Stimulated activated CD8-positive, alpha-beta memory T cell treated with anti-CD3 and anti-CD28 coated beads, Interleukin-12 subunit alpha, Interleukin-12 subunit beta, amount 100 ng/mL, for 24 hours (primary cell): ENCODE data around the gene GPT2.

ENCODE experiments used
- DNase-seq: peaks from one replicate; pipeline ENCODE4 v3.0.0-alpha.2; 2020; ENCODE audit errors: extremely low read depth

The GPT2 gene

DNA sequence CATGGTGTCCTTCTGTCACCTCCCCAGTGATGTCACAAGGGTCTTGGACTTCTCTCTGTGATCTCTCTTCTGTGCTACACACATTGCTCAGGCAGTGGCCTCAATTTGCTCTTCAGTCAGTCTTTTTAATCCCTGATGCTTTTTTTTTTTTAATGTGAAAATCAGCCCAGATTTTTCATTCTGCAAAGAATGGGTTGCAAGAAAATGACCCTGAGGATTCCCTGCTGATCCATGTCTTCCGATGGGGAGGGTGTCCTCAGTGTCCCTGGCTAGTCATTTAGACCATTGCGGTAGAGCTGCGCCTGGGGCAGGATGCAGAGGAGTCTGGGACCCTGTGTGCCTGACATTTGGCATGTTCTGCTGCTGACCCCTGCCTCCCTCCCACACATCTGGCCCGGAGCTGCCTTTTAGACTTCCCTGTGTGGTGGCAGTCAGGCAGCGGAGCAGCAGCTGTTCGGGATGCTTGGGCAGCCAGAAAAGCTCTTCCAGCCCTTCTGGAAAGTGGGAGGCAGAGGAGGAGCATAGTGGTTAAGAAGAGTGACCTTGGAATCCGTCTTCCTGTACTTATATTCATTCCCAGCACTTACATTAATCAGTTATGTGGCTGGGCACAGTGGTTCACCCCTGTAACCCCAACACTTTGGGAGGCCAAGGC is 12.3 kb downstream of the GPT2 start:
- no peak for DNase-seq

- no peak for DNase-seq
Measured at GRCh38 chr16:46897471-46897870, 13.3 kb downstream of the GPT2 start.

DNA sequence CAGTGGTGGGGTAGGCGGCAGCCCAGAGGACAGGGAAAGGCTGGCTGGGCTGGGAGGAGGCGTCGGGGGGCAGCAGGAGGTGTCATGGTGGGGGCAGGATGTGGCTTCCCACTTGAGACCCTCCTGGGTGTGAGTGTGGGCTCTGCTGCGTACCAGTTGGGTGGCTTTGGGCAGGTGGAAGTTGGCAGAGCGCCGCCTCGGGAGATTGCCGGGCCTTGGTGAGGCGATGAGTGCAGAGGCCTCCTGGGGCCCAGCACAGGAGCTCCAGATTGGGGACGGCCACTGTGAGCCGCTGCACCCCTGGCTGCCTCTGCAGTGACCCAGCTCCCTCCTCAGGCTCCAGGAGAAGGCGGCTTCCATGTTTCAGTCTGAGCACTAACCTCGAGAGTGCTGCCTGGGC is 13.8 kb downstream of the GPT2 start:
- DNase-seq, result no peak

- no peak for DNase-seq
Measured at GRCh38 chr16:46899443-46900143, 15.4 kb downstream of the GPT2 start.

DNA sequence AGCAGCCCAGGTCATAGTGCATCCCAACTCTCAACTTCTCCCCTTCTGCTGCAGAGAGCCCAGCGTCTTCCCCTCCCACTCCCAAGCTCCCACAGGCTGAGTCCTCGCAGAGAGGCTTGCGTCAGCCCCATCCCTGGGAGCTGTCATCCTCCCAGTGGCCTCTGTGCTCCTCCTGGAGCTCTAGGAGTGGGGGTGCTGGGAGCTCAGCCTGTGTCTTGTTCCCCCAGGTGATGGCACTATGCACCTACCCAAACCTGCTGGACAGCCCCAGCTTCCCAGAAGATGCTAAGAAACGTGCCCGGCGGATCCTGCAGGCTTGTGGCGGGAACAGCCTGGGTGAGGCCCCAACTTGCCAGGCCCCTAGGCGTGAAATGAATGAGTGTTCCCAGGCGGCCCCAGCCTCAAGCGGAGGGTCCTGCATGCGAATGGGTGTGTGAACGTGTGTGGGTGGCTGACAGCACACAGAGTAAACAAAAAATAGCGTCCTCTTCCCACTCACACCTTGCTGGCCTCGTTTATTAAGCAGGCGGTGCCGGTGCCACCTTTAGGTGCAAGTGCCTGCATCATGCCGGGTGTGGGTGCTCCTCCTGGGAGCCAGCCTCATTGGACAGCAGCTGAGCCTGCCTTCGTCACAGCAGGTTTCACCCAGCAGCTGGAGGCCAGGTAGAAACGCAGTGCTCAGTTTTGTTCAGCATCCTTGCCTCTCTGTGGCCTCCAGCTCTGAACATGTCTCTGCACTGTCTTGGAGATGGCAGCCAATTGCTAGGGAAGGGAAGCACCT is 16.5 kb downstream of the GPT2 start:
- no peak for DNase-seq

- no peak for DNase-seq
Measured at GRCh38 chr16:46901709-46902108, 17.5 kb downstream of the GPT2 start.

DNA sequence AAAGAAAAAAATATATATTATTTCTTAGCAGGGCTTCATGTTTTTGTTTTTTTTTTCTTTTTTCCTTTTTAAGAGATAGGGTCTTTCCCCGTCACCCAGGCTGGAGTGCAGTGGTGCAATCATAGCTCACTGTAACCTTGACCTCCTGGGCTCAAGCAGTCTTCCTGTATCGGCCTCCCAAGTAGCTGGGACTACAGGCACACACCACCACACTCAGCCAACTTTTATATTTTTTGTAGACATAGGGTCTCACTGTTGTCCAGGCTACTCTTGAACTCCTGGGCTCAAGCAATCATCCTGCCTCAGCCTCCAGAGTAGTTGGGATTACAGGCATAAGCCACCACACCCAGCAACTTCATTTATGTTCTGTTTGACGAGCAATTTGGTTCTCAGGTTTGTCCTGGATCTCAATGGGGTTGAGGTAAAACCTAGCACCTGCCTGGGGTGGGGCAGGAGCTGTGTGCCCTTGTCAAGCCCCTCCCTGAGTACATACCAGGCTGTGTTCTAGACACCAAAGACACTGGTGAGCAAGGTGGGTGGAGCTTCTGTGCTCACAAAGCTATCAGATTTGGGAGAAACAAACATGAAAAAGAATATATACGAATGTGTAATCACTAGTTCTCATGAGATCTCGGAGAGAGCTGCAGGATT is 19.2 kb downstream of the GPT2 start:
- no peak for DNase-seq

DNA sequence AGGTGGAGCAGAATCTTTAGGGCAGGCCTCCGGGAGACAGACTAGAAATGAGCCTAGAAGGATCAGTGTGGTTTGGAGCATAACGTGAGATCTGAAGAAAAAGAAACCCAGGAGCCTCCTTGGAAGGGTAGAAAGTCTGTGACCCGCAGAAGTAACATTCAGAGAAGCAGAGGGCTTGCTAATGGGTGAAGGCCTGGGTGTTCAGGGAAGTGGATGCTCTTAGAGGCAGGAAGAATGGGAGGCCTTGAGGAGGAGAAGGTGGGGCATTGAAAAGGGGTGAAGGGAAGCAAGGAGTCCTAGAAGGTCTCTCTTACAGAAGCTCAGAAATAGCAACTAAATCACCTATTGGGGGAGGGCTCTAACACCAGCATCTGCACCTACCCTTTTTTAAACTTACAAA is 20.3 kb downstream of the GPT2 start:
- DNase-seq, result no peak

GRCh38 chr16:46906360-46907060 is 22.3 kb downstream of the GPT2 start:
- DNase-seq, result no peak

DNA sequence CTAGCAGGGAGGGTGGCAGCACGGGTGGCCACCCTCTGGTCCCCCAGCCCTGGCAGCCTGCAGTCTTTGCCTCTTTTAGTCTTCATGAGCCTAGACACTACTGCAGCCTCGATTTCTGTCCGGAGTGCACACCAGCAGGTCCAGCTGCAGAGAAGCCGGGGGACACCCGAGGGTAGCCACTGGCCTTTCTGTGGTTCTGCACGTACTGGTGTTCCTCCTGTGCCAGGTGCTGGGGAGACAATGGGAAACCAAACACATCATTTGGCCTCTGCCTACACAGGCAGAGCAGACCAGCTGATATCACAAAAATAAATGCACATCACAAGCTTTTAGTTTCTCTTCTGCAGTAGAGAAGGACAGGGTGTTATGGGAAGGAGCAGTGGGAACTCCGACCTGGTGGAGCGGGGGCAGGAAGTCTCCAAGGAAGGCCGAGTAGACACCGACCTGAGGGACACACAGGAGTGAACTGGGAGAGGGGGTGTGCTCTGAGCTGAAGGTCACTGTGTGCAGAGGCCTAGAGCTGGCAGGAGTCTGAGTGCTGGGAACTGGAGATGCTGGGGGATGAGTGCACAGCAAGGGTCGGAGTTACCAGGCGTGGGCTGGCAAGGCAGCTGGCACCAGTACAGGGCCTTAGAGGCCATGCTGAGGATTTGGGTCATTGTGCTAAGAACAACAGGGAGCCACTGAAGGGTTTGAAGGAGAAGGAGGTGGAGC is 23.1 kb downstream of the GPT2 start:
- no peak for DNase-seq

DNA sequence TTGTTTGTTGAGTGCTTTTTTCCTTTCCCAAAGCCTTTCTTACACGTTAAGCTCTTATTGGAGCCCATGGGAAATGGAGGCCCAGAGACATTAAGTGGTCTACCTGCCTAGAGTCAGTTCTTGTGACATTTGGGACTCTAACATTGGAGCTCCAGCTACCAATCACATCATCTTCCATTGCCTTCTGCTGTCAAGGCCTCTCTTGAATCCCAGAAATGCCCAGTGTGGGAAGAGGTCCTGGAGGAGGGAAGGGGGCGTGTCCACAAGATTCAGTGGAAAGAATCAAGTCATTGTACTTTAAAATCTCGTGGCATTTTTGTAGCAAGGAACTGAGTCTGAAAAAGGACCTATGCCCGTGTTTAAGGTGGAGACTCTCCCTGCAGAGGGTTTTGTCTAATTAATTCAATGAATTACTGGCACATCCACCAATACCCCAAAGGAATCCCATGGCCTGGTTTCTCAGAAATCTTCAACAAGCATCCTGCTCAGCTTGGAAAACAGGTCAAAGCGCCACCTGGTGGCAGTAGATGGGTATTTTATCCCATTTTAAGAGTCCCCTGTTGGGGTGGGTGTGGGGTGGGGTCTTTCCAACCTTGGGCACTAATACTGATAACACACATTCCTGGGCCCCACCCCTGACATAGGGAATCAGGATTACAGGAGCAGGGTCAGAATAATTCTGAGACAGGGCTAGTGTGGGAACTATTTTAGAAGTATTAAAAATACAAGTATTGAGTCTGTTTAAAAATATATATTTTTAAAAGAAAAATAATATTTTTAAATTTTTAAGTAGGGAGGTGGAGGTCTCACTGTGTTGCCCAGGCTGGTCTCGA is 24.6 kb downstream of the GPT2 start:
- peak; percentile 20 for DNase-seq

- no peak for DNase-seq
Measured at GRCh38 chr16:46911038-46911437, 26.9 kb downstream of the GPT2 start.

GRCh38 chr16:46911650-46912049 is 27.5 kb downstream of the GPT2 start:
- no peak for DNase-seq

GRCh38 chr16:46914556-46915201 is 30.5 kb downstream of the GPT2 start:
- no peak for DNase-seq

- no peak for DNase-seq
Measured at GRCh38 chr16:46915483-46916025, 31.4 kb downstream of the GPT2 start.

DNA sequence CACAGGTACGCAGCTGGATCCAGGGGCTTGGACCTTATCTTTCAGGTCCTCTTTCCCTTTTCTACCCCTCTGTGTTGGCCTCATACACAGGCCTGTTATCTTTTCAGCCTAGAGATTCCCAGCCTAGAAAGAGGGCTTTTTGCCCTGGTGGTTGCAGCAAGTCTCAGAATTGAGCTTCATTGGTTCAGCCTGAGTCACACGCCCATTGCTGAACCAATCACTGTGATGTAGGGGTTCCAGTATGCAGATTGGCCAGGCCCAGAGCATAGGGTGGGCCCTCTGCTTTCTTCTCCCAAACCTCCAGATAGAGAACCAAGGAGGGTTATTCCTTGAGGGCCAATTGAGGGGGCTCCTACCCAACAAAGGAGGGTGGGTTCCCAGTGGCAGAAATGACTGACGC is 32.8 kb downstream of the GPT2 start:
- no peak for DNase-seq

DNA sequence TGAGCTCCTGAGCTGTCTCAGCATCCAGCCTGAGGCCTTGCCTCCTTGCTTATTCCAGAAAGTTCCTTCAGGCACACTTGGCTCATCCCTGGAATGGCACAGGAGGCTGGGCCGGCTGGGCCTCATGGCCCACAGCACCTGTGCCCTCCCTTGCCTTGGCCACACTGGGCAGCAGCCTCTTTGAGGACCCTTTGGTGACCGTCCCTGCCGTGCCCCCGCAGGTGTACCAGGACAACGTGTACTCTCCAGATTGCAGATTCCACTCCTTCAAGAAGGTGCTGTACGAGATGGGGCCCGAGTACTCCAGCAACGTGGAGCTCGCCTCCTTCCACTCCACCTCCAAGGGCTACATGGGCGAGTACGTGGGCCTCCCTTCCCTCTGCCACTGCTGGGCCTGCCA is 34.2 kb downstream of the GPT2 start:
- DNase-seq, result no peak

GRCh38 chr16:46918905-46919792 is 35.0 kb downstream of the GPT2 start:
- no peak for DNase-seq
